Smooth muscle cell (in vitro differentiated cells): Measurements from ENCODE around the gene ZBTB7B. TPM values are rescaled to one million over a fixed set of nuclear protein-coding genes. Genes with fewer than 3 reads are reported as not detected.

Experiments used
- DNase-seq: peaks from one replicate; lab custom pipeline; 2025; ENCODE audit not compliant: unreplicated experiment; lab: John Stamatoyannopoulos, UW
- H2AFZ ChIP-seq: fragments of 200-600 bp; sonication (generic); 2 replicates; pipeline ENCODE4 v1.6.0; 2016; ENCODE audit warnings: antibody characterized with exemption, low read depth, mild to moderate bottlenecking
- H3F3A ChIP-seq: fragments of 200-600 bp; sonication (generic); 2 replicates; pipeline ENCODE4 v1.6.0; 2017; ENCODE audit warnings: antibody characterized with exemption, low read depth
- H3K27ac ChIP-seq: fragments of 200-600 bp; sonication (generic); 2 replicates; pipeline ENCODE4 v1.5.1; 2016; ENCODE audit warnings: low read depth, mild to moderate bottlenecking
- H3K27me3 ChIP-seq: fragments of 200-600 bp; sonication (generic); 2 replicates; pipeline ENCODE4 v1.6.1; 2016; ENCODE audit warnings: low read depth, mild to moderate bottlenecking
- H3K36me3 ChIP-seq: fragments of 200-600 bp; sonication (generic); 2 replicates; pipeline ENCODE4 v1.5.1; 2016; ENCODE audit warnings: low read depth
- H3K4me1 ChIP-seq: fragments of 200-600 bp; sonication (generic); 2 replicates; pipeline ENCODE4 v1.5.1; 2016; ENCODE audit warnings: low read depth
- H3K4me2 ChIP-seq: fragments of 200-600 bp; sonication (generic); 2 replicates; pipeline ENCODE4 v1.6.0; 2016; ENCODE audit warnings: mild to moderate bottlenecking
- H3K4me3 ChIP-seq: fragments of 200-600 bp; sonication (generic); 2 replicates; pipeline ENCODE4 v1.5.1; 2016; ENCODE audit warnings: mild to moderate bottlenecking
- H3K79me2 ChIP-seq: fragments of 200-600 bp; sonication (generic); 2 replicates; pipeline ENCODE4 v1.6.0; 2016; ENCODE audit warnings: low read depth, mild to moderate bottlenecking
- H3K9ac ChIP-seq: fragments of 200-600 bp; sonication (generic); 2 replicates; pipeline ENCODE4 v1.6.0; 2016; ENCODE audit warnings: low read depth
- H3K9me3 ChIP-seq: fragments of 200-600 bp; sonication (generic); replicated peaks from 2 replicates; pipeline ENCODE4 v1.5.1; 2016; ENCODE audit warnings: low read depth
- H4K20me1 ChIP-seq: fragments of 200-600 bp; sonication (generic); 2 replicates; pipeline ENCODE4 v1.6.0; 2016; ENCODE audit warnings: low read depth
- CTCF ChIP-seq: fragments of 200-600 bp; sonication (generic); IDR thresholded peaks from 2 replicates; pipeline ENCODE4 v1.5.1; 2017; ENCODE audit warnings: borderline replicate concordance, mild to moderate bottlenecking, antibody characterized with exemption; ENCODE audit not compliant: insufficient read depth, poor library complexity, severe bottlenecking
- WGBS: methylation state at CpG from one replicate; pipeline ENCODE4 v1.1.7; 2016; ENCODE audit warnings: low lambda C conversion rate; 5-methylcytosine and 5-hydroxymethylcytosine counted together
- polyA plus RNA-seq: library from polyadenylated mRNA; unstranded; fragments of >200 nt; fragmentation: Nextera tagmentation; extraction: Ambion mirVana; gene quantifications from 2 replicates; pipeline ENCODE4 v1.2.1, GENCODE V29; 2016
- total RNA-seq: library from RNA; depleted of rRNA; stranded (reverse); fragments of >200 nt; gene quantifications from 2 replicates; pipeline ENCODE4 v1.2.3, GENCODE V29; 2014

ZBTB7B gene
- total and polyA plus RNA-seq, 2 experiments from 2014 or later = 7.5 to 15.5 TPM

- no peak overlapping the region for H3K4me3 ChIP-seq
- no peaks in the 10 kb centered on the region for H3K36me3 ChIP-seq
- no peak overlapping the region for H3K4me2 ChIP-seq
- H3K27ac ChIP-seq = no peak overlapping the region
- H2AFZ ChIP-seq = no peak overlapping the region
- H3K79me2 ChIP-seq = no peaks in the 10 kb centered on the region
- H3K4me1 ChIP-seq = peaks cover 8% of the 10 kb centered on the region
- H3K9me3 ChIP-seq = no peaks in the 10 kb centered on the region
- TF ChIP-seq CTCF = no peak
- 87% methylated on average over 15 of the region's 15 CpGs for WGBS
- H3K27me3 ChIP-seq = no peaks in the 10 kb centered on the region
- H4K20me1 ChIP-seq = no peaks in the 10 kb centered on the region
- H3F3A ChIP-seq = peaks cover 10% of the 10 kb centered on the region
- H3K9ac ChIP-seq = no peak overlapping the region
- DNase-seq = no peak
These were observed 5.5 kb upstream of the ZBTB7B start for GRCh38 chr1:154996966-154997701.

DNA sequence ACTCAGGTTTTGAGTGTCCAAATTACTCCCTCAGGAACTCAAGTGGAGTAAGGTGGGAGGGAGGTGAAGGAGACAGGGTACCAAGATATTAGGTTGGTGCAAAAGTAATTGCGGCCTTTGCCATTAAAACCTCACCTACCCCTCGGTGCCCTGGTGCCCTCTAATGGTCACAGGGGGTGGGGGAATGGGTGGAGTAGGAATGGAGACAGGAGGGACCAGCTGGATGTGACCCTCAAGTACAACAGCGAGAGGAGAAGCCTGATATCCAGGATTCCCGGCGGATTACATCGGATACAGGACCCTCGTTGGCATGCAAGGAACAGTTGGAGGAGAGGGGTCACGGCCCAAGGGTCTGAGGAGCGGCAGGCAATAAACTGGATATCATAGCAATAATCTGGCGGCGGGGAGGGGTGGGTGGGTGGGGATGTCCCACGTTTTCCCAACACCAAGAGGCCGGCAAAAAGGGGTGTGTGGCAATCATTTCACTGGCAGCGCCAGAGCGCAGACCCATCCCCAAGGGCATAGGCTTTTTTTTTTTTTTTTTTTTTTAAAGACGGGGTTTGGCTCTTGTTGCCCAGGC lies 4.3 kb upstream of the ZBTB7B start:
- no peak overlapping the region for H2AFZ ChIP-seq
- TF ChIP-seq CTCF = no peak
- no peaks in the 10 kb centered on the region for H3K9me3 ChIP-seq
- H3F3A ChIP-seq = peaks cover 10% of the 10 kb centered on the region
- no peak overlapping the region for H3K9ac ChIP-seq
- H3K4me1 ChIP-seq = peaks cover 8% of the 10 kb centered on the region
- no peak for DNase-seq
- no peaks in the 10 kb centered on the region for H4K20me1 ChIP-seq
- 94% methylated on average over 16 of the region's 16 CpGs for WGBS
- no peak overlapping the region for H3K4me2 ChIP-seq
- no peak overlapping the region for H3K4me3 ChIP-seq
- H3K27me3 ChIP-seq = no peaks in the 10 kb centered on the region
- no peaks in the 10 kb centered on the region for H3K36me3 ChIP-seq
- H3K79me2 ChIP-seq = peaks cover 8% of the 10 kb centered on the region
- H3K27ac ChIP-seq = no peak overlapping the region

DNA sequence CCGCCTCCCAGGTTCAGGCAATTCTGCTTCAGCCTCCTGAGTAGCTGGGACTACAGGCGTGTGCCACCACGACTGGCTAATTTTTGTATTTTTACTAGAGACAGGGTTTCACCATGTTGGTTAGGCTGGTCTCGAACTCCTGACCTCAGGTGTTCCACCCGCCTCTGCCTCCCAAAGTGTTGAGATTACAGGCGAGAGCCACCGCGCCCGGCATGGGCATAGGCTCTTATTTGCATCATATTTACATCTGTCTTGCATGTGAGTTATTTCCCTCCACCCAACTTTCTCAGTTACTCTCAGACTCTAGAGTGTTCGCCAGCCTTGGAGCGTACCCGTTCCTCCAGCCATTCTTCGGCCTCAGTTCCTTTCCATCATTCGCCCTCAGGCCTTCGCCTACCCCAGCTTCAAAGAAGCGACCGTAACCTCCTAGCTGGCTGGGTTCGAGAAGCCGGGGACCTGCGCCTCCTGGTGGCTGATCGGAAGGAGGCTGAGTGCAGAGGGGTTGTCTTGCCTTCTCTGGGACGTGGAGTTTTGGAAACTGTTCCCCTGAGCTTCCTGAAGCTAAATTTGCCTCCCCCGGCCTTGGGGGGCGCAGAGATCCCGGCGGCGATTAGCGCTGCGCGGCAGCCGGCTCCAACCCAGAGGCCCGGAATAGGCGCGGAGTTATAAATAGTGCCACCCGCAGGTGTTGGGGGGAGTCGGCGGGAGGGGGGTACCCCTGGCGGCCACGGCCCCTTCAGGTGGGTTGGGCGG lies 3.6 kb upstream of the ZBTB7B start:
- Histone ChIP-seq H3K4me2 (peak overlapping the region; percentile 86), H3K27me3 (no peaks in the 10 kb centered on the region), H3F3A (peaks cover 10% of the 10 kb centered on the region), H3K36me3 (no peaks in the 10 kb centered on the region), H3K4me3 (peak overlapping the region; percentile 73), H3K27ac (no peak overlapping the region), H3K9ac (no peak overlapping the region), H3K4me1 (peaks cover 8% of the 10 kb centered on the region), H3K9me3 (no peaks in the 10 kb centered on the region), H4K20me1 (no peaks in the 10 kb centered on the region), H2AFZ (no peak overlapping the region), H3K79me2 (peaks cover 15% of the 10 kb centered on the region)
- no peak for DNase-seq
- TF ChIP-seq CTCF = peak; percentile 88
- whole genome bisulfite sequencing = 21% methylated on average over 40 of the region's 40 CpGs
